Measurements from ENCODE around the gene MORN3.

The MORN3 gene

DNA sequence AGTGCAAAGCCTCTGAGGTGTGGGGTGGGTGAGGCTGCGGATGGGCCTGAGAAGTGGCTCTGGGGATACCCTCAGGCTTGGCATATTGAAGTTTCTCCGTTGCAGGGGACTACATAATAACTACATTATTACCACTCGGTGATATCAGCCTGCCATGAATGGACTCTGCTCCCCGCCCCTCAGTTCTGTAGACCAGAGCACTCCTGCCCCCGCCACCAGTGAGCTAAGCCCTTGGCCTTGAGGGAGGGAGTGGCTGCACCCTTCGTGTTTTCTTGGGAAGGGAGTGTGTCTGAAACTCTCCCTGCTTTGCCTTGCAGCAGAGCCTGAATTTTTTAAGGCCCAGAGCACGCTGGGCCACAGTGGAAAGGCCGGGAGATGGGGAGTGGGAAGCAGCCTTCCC is 41.4 kb downstream of the MORN3 start:
- peak overlapping the region; percentile 79 for H3K4me3 ChIP-seq (ENCODE audit: low read depth, low read length)
- TF ChIP-seq, protein P1, sequence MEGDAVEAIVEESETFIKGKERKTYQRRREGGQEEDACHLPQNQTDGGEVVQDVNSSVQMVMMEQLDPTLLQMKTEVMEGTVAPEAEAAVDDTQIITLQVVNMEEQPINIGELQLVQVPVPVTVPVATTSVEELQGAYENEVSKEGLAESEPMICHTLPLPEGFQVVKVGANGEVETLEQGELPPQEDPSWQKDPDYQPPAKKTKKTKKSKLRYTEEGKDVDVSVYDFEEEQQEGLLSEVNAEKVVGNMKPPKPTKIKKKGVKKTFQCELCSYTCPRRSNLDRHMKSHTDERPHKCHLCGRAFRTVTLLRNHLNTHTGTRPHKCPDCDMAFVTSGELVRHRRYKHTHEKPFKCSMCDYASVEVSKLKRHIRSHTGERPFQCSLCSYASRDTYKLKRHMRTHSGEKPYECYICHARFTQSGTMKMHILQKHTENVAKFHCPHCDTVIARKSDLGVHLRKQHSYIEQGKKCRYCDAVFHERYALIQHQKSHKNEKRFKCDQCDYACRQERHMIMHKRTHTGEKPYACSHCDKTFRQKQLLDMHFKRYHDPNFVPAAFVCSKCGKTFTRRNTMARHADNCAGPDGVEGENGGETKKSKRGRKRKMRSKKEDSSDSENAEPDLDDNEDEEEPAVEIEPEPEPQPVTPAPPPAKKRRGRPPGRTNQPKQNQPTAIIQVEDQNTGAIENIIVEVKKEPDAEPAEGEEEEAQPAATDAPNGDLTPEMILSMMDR (IDR thresholded peaks at IDR 0.05; ENCODE audit: low read depth, low read length): no peak
- TF ChIP-seq POLR2A (IDR thresholded peaks at IDR 0.05; ENCODE audit: extremely low read depth, insufficient read length) (no peak), MYC (IDR thresholded peaks at IDR 0.05; ENCODE audit: low read depth, low read length) (no peak)
- TF ChIP-seq, protein P2, sequence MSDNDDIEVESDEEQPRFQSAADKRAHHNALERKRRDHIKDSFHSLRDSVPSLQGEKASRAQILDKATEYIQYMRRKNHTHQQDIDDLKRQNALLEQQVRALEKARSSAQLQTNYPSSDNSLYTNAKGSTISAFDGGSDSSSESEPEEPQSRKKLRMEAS (IDR thresholded peaks at IDR 0.05; ENCODE audit: low read depth, low read length): no peak
- peak; percentile 67 for DNase-seq (ENCODE audit: low read depth)

DNA sequence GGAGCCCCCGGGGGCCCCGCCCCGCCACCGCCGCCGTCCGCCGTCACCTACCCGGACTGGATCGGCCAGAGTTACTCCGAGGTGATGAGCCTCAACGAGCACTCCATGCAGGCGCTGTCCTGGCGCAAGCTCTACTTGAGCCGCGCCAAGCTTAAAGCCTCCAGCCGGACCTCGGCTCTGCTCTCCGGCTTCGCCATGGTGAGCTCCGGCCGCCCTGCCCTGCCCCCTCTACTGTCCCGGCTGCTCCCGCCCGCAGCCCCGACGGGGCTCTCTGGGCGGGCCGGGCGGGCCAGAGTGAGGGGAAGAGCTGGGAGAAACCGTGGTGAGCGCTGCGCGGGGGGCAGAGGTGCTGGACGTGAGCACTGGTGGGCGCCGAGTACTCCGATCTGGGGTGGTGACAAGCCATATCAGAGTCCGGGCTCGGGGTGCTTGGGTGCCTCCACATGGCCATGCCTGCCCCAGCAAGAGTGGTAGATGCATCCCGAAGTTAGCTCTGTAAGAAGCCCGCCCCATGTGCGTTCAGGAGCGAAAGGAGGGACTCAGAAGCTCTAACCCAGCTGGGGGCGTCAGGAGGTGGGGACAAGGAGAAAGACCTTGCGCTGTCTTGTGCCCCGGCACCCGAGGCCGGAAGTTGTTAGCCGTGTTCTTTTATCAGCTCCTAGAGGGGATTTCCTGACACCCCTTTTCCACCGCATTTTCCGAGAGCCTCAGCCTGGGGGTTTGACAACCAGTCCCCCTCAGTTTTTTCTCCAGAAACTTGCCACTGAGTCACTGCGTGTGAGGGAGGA is 42.4 kb downstream of the MORN3 start:
- peak overlapping the region; percentile 79 for H3K4me3 ChIP-seq (ENCODE audit: low read depth, low read length)
- DNase-seq (ENCODE audit: low read depth): peak; percentile 94
- peak; percentile 13 for TF ChIP-seq POLR2A (IDR thresholded peaks at IDR 0.05; ENCODE audit: extremely low read depth, insufficient read length)
- TF ChIP-seq, protein P2 (IDR thresholded peaks at IDR 0.05; ENCODE audit: low read depth, low read length): peak; percentile 88
- peak; percentile 92 for TF ChIP-seq MYC (IDR thresholded peaks at IDR 0.05; ENCODE audit: low read depth, low read length)
- TF ChIP-seq, protein P1 (IDR thresholded peaks at IDR 0.05; ENCODE audit: low read depth, low read length): no peak

DNA sequence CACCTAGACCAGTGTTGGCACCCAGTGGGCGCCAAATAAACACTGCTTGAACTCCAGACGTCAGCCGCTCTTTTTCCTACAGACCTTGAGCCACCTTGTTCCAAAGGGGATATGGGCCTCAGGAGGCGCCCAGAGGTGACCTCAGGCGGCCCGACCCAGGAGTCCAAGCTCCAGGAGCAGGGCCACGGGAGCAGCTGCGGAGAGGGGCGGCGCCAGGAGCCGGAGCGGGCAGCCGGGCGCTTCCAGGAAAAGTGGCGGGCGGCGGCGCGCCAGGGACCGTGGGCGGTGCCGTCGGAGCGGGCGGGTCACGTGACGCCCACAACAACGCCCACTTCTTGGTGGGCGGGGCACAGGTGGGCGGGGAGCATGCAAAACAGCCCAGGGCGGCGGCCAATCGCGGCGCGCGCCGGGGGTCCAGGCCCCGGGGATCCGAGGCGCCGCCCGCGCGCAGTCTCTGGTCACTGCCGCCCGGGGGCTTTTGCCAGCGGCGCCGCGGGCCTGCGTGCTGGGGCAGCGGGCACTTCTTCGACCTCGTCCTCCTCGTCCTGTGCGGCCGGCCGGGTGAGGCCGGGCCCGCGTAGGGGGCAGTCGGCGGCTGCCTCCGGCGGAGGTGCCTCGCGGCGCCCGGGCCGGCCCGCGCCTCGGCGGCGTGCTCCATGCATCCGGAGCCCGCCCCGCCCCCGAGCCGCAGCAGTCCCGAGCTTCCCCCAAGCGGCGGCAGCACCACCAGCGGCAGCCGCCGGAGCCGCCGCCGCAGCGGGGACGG is 43.2 kb downstream of the MORN3 start, which contains the start of gene ORAI1:
ORAI1 (plus strand) TSS at position 444 of the 766 bp plus-strand sequence.
- peak within 1 kb of the TSS; percentile 79 for H3K4me3 ChIP-seq (ENCODE audit: low read depth, low read length)
- peak; percentile 99 for DNase-seq (ENCODE audit: low read depth)
- TF ChIP-seq, protein P2 (IDR thresholded peaks at IDR 0.05; ENCODE audit: low read depth, low read length): peak; percentile 93
- TF ChIP-seq POLR2A (IDR thresholded peaks at IDR 0.05; ENCODE audit: extremely low read depth, insufficient read length) (peak; percentile 89), MYC (IDR thresholded peaks at IDR 0.05; ENCODE audit: low read depth, low read length) (peak; percentile 26; the same call in 1 of the 2 replicates)
- TF ChIP-seq, protein P1 (IDR thresholded peaks at IDR 0.05; ENCODE audit: low read depth, low read length): no peak

DNA sequence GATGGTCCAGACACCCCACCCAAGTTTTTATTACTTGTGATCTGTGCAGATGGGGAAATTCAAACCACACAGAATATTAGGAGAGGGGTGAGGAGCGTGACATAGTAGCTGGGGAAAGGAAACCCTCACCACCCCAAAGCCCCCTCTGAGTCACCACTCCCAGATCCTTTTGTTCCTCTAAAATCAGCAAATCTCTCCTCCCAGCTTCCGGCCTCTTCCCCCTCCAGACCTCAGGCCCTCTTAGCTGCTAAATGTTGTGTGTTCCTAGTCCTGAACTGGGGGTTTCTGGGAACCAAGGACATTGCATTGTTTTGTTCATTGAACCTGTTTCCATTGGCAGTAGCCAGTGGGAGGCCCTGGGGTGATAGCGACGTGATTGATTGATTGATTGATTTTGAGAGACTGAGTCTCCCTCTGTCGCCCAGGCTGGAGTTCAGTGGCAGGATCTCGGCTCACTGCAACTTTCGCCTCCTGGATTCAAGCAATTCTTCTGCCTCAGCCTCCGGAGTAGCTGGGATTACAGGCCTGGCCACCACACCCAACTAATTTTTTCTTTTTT is 49.0 kb downstream of the MORN3 start:
- no peak overlapping the region for H3K4me3 ChIP-seq (ENCODE audit: low read depth, low read length)
- TF ChIP-seq, protein P2 (IDR thresholded peaks at IDR 0.05; ENCODE audit: low read depth, low read length): no peak
- TF ChIP-seq POLR2A (IDR thresholded peaks at IDR 0.05; ENCODE audit: extremely low read depth, insufficient read length) (no peak), MYC (IDR thresholded peaks at IDR 0.05; ENCODE audit: low read depth, low read length) (no peak)
- TF ChIP-seq, protein P1 (IDR thresholded peaks at IDR 0.05; ENCODE audit: low read depth, low read length): no peak

DNA sequence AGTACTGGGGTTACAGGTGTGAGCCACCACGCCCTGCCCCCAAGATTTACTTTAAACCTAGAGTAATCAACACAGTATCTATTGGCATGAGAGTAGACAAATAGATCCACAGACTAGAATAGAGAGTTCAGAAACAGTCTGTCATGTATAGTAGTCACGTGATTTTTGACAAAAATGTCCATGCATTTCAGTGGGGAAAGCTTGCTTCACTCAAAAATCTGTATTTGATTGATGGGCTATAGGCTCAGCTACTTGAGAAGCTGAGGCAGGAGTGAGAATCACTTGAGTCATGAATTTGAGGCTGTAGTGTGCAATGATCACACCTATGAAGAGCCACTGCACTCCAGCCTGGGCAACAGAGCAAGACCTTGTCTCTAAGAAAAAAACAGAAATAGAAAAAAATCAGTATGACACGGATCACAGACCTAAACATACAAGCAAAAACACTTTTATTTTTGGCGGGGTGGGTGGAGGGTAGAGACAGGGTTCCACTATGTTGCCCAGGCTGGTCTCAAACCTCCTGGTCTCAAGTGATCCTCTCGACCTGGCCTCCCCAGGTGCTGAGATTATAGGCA is 50.7 kb downstream of the MORN3 start:
- no peak for DNase-seq (ENCODE audit: low read depth)
- H3K4me3 ChIP-seq (ENCODE audit: low read depth, low read length): no peak overlapping the region
- TF ChIP-seq MYC (IDR thresholded peaks at IDR 0.05; ENCODE audit: low read depth, low read length) (no peak), POLR2A (IDR thresholded peaks at IDR 0.05; ENCODE audit: extremely low read depth, insufficient read length) (no peak)
- TF ChIP-seq, protein P2 (IDR thresholded peaks at IDR 0.05; ENCODE audit: low read depth, low read length): no peak
- TF ChIP-seq, protein P1 (IDR thresholded peaks at IDR 0.05; ENCODE audit: low read depth, low read length): no peak

More for the DNA sequence above, 49.0 kb downstream of the MORN3 start:
- DNase-seq (ENCODE audit: low read depth): peak; percentile 82

All from NB4 (cell line).